ENCODE results near the gene PROSER2.

Gene PROSER2

DNA sequence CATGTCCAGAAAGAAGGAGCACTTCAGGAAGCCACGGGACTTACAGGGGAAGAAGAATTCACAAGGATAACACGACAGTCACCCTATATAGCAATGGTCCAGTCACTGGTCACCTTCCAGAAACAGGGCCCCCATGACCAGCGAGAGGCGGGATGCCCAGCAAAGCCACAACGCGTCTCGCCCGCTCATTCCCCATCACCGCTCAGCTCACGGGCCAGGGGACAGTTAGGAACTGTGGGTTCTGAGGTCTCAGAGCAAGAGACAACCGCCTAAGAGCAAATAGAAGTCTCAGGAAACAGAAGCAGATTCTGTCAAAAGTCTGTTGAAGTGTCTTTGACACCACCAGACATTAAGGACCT lies 71.9 kb downstream of the PROSER2 start:
- Histone ChIP-seq H3K27ac (no peak overlapping the region), H3K27me3 (no peaks in the 10 kb centered on the region), H3K4me3 (ENCODE audit: low read depth in 1 of 2, low read length in 1 of 2) (no peak overlapping the region), H3K36me3 (no peaks in the 10 kb centered on the region), H3K4me1 (ENCODE audit: control insufficient read depth in 1 of 2, insufficient read depth in 1 of 2, low read depth in 1 of 2, low read length in 1 of 2) (no peaks in the 10 kb centered on the region), H3K9me3 (no peaks in the 10 kb centered on the region)
- TF ChIP-seq, protein P1, sequence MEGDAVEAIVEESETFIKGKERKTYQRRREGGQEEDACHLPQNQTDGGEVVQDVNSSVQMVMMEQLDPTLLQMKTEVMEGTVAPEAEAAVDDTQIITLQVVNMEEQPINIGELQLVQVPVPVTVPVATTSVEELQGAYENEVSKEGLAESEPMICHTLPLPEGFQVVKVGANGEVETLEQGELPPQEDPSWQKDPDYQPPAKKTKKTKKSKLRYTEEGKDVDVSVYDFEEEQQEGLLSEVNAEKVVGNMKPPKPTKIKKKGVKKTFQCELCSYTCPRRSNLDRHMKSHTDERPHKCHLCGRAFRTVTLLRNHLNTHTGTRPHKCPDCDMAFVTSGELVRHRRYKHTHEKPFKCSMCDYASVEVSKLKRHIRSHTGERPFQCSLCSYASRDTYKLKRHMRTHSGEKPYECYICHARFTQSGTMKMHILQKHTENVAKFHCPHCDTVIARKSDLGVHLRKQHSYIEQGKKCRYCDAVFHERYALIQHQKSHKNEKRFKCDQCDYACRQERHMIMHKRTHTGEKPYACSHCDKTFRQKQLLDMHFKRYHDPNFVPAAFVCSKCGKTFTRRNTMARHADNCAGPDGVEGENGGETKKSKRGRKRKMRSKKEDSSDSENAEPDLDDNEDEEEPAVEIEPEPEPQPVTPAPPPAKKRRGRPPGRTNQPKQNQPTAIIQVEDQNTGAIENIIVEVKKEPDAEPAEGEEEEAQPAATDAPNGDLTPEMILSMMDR (IDR thresholded peaks at IDR 0.05): no peak

DNA sequence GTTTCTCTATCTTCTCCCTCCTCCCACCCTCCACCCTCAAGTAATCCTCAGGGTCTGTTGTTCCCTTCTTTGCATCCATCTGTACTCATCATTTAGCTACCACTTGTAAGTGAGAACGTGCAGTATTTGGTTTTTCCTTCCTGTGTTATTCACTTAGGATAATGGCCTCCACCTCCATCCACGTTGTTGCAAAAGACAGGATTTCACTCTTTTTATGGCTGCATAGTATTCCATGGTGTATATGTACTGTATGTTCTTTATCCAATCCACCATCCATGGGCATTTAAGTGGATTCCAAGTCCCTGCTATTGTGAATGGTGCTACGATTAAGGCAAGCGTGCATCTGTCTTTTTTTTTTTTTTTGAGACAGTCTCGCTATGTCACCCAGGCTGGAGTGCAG lies 72.4 kb downstream of the PROSER2 start:
- H3K9me3 ChIP-seq: no peaks in the 10 kb centered on the region
- H3K27me3 ChIP-seq: no peaks in the 10 kb centered on the region
- no peaks in the 10 kb centered on the region for H3K4me1 ChIP-seq (ENCODE audit: control insufficient read depth in 1 of 2, insufficient read depth in 1 of 2, low read depth in 1 of 2, low read length in 1 of 2)
- H3K36me3 ChIP-seq: no peaks in the 10 kb centered on the region
- TF ChIP-seq, protein P1 (IDR thresholded peaks at IDR 0.05): no peak
- H3K4me3 ChIP-seq (ENCODE audit: low read depth in 1 of 2, low read length in 1 of 2): no peak overlapping the region
- H3K27ac ChIP-seq: no peak overlapping the region

DNA sequence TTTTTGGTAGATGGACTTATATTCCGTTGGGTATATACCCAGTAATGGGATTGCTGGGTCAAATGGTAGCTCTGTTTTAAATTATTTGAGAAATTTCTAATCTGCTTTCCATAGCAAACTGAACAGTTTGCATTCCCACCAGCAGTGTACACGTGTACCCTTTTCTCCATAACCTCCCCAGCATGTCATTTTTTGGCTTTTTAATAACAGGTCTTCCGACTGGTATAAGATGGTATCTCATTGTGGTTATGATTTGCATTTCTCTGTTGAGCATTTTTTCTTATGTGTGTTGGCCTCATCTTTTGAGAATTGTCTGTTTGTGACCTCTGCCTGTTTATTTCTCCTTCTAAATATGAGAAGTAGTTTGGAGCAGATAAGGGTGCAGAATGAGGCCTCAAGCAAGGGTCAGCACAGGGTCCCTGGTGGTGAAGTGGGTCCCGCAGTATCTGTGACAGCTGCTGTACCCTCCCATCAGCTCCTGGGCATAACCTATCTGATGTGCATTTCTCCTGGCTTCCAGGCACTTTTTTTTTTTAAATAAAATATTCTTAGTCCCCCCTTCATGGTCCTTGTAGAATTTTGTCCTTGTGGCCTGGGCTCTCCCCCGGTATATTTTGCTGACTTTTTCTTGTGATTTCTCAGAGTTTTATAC lies 73.5 kb downstream of the PROSER2 start:
- Histone ChIP-seq H3K27ac (no peak overlapping the region), H3K36me3 (no peaks in the 10 kb centered on the region), H3K9me3 (no peaks in the 10 kb centered on the region), H3K27me3 (peaks cover 8% of the 10 kb centered on the region), H3K4me1 (ENCODE audit: control insufficient read depth in 1 of 2, insufficient read depth in 1 of 2, low read depth in 1 of 2, low read length in 1 of 2) (peaks cover 0 to 3% of the 10 kb centered on the region in 2 experiments), H3K4me3 (ENCODE audit: low read depth in 1 of 2, low read length in 1 of 2) (no peak overlapping the region)
- TF ChIP-seq, protein P1 (IDR thresholded peaks at IDR 0.05): no peak

DNA sequence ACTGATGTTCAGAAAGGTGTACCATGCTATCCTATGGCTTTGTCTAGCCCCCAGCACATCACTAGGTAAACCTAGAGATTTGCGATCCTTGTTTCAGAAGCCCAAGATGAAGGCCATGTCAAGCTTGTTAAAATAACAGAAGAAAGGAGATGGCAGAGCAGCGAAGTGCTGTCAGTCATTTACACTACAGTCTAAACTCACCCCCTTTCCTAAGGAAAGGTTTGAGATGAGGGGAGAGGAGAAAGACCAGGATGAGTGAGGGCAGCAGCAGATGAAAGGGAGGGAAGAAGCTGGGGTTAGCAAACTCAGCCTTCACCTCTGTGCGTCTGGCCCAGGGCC lies 74.8 kb downstream of the PROSER2 start:
- Histone ChIP-seq H3K27ac (no peak overlapping the region), H3K27me3 (peaks cover 8% of the 10 kb centered on the region)

DNA sequence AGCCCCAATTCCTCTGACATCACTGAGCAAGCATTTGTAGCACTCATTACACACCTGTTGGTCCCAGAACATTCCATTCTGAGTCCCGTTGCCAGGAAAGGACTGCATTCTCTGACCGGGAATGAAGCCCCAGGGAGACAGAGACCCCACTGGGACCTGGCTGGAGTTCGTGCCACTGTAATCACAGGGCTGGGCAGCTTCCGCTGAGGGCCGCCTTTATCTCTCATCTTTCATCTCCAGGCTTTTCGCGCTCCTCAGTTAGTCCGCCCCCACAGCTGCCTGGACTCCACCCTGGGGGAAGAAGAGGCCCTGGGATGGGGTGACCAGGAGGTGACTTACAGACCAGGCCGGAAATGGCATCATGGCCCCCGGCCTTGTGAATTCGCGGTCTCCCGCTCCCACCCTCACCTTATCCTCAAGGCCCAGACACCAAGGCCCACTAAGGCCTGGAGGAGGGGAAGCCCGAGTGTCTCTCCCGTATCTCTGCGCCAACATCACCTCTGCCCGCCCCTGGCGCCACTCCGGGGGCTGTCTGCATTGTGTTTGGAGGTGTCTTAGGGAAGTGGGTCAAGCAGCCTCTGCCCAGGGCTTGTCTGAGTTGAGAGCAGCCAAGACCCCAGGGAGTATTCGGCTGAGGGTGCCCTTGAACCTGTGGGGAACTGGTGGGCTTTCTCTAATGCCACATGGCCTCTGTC lies 75.4 kb downstream of the PROSER2 start:
- peaks cover 8% of the 10 kb centered on the region for H3K27me3 ChIP-seq
- TF ChIP-seq, protein P1 (IDR thresholded peaks at IDR 0.05): no peak
- peaks cover 0 to 3% of the 10 kb centered on the region in 2 experiments for H3K4me1 ChIP-seq (ENCODE audit: control insufficient read depth in 1 of 2, insufficient read depth in 1 of 2, low read depth in 1 of 2, low read length in 1 of 2)
- no peak overlapping the region for H3K4me3 ChIP-seq (ENCODE audit: low read depth in 1 of 2, low read length in 1 of 2)
- H3K9me3 ChIP-seq: no peaks in the 10 kb centered on the region
- H3K27ac ChIP-seq: no peak overlapping the region
- no peaks in the 10 kb centered on the region for H3K36me3 ChIP-seq

More for the DNA sequence above, 74.8 kb downstream of the PROSER2 start:
- Histone ChIP-seq H3K4me3 (ENCODE audit: low read depth in 1 of 2, low read length in 1 of 2) (no peak overlapping the region), H3K4me1 (ENCODE audit: control insufficient read depth in 1 of 2, insufficient read depth in 1 of 2, low read depth in 1 of 2, low read length in 1 of 2) (peaks cover 0 to 3% of the 10 kb centered on the region in 2 experiments), H3K36me3 (no peaks in the 10 kb centered on the region), H3K9me3 (no peaks in the 10 kb centered on the region)
- TF ChIP-seq, protein P1 (IDR thresholded peaks at IDR 0.05): no peak
